Ascending aorta (tissue), 2 donors: ENCODE results near the gene TEX28. TPM values are rescaled to one million over a fixed set of nuclear protein-coding genes. Genes with fewer than 3 reads are reported as not detected.

Source experiments
- DNase-seq, 2 donors: peaks; one replicate each; pipeline ENCODE4 v3.0.0-alpha.2; 2019; ENCODE audit warnings: low spot score in 2 of 2
- H3K27ac ChIP-seq, 2 donors: fragments of 200-600 bp; sonication (generic); one replicate each; pipeline ENCODE4 v1.5.1; 2016 to 2017; ENCODE audit warnings: mild to moderate bottlenecking in 1 of 2
- H3K27me3 ChIP-seq: fragments of 200-600 bp; sonication (generic); one replicate; pipeline ENCODE4 v1.5.1; 2017
- H3K36me3 ChIP-seq, 2 donors: fragments of 200-600 bp; sonication (generic); one replicate each; pipeline ENCODE4 v1.5.1; 2016
- H3K4me1 ChIP-seq, 2 donors: fragments of 200-600 bp; sonication (generic); one replicate each; pipeline ENCODE4 v1.5.1; 2016 to 2017; ENCODE audit warnings: mild to moderate bottlenecking in 1 of 2
- H3K4me3 ChIP-seq, 2 donors: fragments of 200-600 bp; sonication (generic); one replicate each; pipeline ENCODE4 v1.5.1; 2016 to 2017; ENCODE audit warnings: mild to moderate bottlenecking in 1 of 2
- H3K9me3 ChIP-seq, 2 donors: fragments of 200-600 bp; sonication (generic); one replicate each; pipeline ENCODE4 v1.5.1; 2016
- CTCF ChIP-seq, 3 experiments: fragments of 200-600 bp in 2 of 3; fragments of 450-650 bp in 1 of 3; sonication (generic) in 2 of 3; IDR thresholded peaks; one replicate each; pipeline ENCODE4 v1.5.1; 2016 to 2019; ENCODE audit warnings: antibody characterized with exemption in 3 of 3, mild to moderate bottlenecking in 1 of 3, moderate library complexity in 1 of 3
- intact Hi-C: fragments of 100-400 bp; cut with DNase I; formaldehyde crosslinking; loops from one replicate; pipeline ENCODE4 v1.15.1; 2023
- total RNA-seq: library from RNA; depleted of rRNA; stranded (reverse); fragments of >200 nt; gene quantifications from one replicate; pipeline ENCODE4 v1.1.0, GENCODE V29; 2016

The TEX28 gene
- total RNA-seq, 1 donor from 2014 or later: not detected

GRCh38 chrX:154317391-154317995 lies 22.6 kb upstream of the TEX28 start:
- H3K4me1 ChIP-seq: no peaks in the 10 kb centered on the region

GRCh38 chrX:154315416-154315815 lies 20.5 kb upstream of the TEX28 start:
- Histone ChIP-seq H3K27ac (no peak overlapping the region), H3K9me3 (no peaks in the 10 kb centered on the region), H3K4me3 (no peak overlapping the region), H3K27me3 (no peaks in the 10 kb centered on the region), H3K4me1 (no peaks in the 10 kb centered on the region), H3K36me3 (no peaks in the 10 kb centered on the region)
- no peak for DNase-seq
- TF ChIP-seq CTCF (IDR thresholded peaks at IDR 0.05): no peak
- intact Hi-C loops: no loop called here

More at GRCh38 chrX:154317391-154317995, 22.6 kb upstream of the TEX28 start:
- Histone ChIP-seq H3K27me3 (no peaks in the 10 kb centered on the region), H3K36me3 (no peaks in the 10 kb centered on the region), H3K4me3 (no peak overlapping the region), H3K9me3 (no peaks in the 10 kb centered on the region), H3K27ac (no peak overlapping the region)
- TF ChIP-seq CTCF (IDR thresholded peaks at IDR 0.05): peak in 2 of 3 experiments; percentile 20 to 51
- DNase-seq: no peak
- intact Hi-C loops: no loop called here

GRCh38 chrX:154313147-154313546 lies 18.2 kb upstream of the TEX28 start:
- intact Hi-C loops: no loop called here
- H3K36me3 ChIP-seq: no peaks in the 10 kb centered on the region
- H3K27me3 ChIP-seq: no peaks in the 10 kb centered on the region

GRCh38 chrX:154312116-154312515 lies 17.2 kb upstream of the TEX28 start:
- Histone ChIP-seq H3K27me3 (no peaks in the 10 kb centered on the region), H3K4me3 (no peak overlapping the region), H3K27ac (no peak overlapping the region), H3K4me1 (no peaks in the 10 kb centered on the region), H3K36me3 (no peaks in the 10 kb centered on the region), H3K9me3 (no peaks in the 10 kb centered on the region)
- intact Hi-C loops: no loop called here
- DNase-seq: no peak
- no peak for TF ChIP-seq CTCF (IDR thresholded peaks at IDR 0.05)

More at GRCh38 chrX:154313147-154313546, 18.2 kb upstream of the TEX28 start:
- no peak for TF ChIP-seq CTCF (IDR thresholded peaks at IDR 0.05)
- Histone ChIP-seq H3K27ac (no peak overlapping the region), H3K4me1 (no peaks in the 10 kb centered on the region), H3K4me3 (no peak overlapping the region), H3K9me3 (no peaks in the 10 kb centered on the region)
- DNase-seq: no peak

- no peaks in the 10 kb centered on the region for H3K27me3 ChIP-seq
- H3K9me3 ChIP-seq: no peaks in the 10 kb centered on the region
- no peaks in the 10 kb centered on the region for H3K4me1 ChIP-seq
- no peak overlapping the region for H3K27ac ChIP-seq
- DNase-seq: no peak
- H3K36me3 ChIP-seq: no peaks in the 10 kb centered on the region
- no peak overlapping the region for H3K4me3 ChIP-seq
- no peak for TF ChIP-seq CTCF (IDR thresholded peaks at IDR 0.05)
- intact Hi-C loops: no loop called here
Observed at GRCh38 chrX:154310616-154311536, 16.0 kb upstream of the TEX28 start.
